ENCODE data around the gene TRIM5.
"Not testable (repeated sequence)": the region's sequence is repeated elsewhere in the genome, so short reads cannot be mapped to it uniquely, and the experiment has no call there.

The TRIM5 gene

DNA sequence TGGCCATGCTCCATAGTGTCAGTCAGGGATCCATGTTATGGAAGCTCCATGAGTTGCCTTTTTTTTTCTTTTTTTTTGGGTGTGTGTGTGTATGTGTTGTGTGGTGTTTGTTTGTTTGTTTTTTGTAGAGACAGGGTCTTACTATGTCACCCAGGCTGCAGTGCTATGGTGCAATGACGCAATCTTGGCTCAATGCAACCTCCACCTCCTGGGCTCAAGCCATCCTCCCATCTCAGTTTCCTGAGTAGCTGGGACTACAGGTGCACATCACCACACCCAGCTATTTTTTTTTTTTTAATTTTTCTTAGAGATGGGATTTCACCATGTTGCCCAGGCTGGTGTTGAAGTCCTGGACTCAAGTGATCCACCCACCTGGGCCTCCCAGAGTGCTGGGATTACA, 3.6 kb upstream of the TRIM5 start:
- DNase-seq: no peak

DNA sequence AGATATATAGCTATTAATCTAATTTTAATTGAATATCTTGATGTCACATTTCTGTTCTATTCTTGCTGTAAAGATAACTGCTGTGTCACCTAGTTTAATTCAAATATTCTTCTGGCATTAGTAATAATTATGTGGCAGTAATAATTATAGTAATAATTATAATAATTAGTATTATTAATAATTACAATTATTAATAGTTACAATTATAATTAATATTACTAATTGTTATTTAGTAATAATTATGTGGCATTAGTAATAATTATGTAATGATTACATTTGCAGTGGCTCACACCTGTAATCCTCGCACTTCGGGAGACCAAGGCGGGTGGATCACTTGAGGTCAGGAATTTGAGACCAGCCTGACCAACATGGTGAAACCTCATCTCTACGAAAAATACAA, 1.6 kb upstream of the TRIM5 start:
- no peak for DNase-seq

- no peak for DNase-seq
These were observed 733 bp downstream of the TRIM5 start for GRCh38 chr11:5684036-5684645.

DNA sequence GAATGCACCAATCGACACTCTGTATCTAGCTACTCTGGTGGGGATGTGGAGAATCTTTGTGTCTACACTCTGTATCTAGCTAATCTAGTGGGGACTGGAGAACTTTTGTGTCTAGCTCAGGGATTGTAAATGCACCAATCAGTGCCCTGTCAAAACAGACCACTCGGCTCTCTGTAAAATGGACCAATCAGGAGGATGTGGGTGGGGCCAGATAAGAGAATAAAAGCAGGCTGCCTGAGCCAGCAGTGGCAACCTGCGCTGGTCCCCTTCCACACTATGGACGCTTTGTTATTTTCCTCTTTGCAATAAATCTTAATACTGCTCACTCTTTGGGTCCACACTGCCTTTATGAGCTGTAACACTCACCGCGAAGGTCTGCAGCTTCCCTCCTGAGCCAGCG, 1.3 kb downstream of the TRIM5 start:
- DNase-seq: not testable (repeated sequence)

DNA sequence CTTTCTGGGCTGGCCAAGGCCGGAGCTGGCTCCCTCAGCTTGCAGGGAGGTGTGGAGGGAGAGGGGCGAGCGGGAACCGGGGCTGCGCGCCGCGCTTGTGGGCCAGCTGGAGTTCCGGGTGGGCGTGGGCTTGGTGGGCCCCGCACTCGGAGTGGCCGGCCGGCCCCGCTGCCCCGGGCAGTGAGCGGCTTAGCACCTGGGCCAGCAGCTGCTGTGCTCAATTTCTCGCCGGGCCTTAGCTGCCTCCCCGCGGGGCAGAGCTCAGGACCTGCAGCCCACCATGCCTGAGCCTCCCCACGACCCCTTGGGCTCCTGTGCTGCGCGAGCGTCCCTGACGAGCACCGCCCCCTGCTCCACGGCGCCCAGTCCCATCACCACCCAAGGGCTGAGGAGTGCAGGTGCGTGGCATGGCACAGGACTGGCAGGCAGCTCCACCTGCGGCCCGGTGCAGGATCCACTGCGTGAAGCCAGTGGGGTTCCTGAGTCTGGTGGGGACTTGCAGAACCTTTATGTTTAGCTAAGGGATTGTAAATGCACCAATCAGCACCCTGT, 1.9 kb downstream of the TRIM5 start:
- not testable (repeated sequence) for DNase-seq

DNA sequence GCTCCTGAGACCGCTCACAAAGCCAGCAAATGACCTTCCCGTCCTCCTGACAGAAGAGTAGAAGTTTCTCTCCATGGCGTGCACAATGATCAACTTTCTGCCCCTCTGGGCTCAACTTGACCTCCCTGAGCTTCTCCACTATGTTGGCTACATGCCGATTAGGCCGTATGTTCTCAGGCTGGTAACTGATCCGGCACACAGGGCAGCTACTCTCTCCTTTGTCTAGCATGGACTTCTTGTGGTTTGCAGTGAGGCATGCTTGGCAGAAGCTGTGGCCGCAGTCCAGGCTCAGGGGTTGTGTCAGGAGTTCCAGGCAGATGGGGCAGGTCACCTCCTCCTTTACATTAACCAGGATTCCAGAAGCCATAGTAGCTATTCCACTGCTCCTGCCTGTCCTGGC, 5.1 kb downstream of the TRIM5 start:
- no peak for DNase-seq

DNA sequence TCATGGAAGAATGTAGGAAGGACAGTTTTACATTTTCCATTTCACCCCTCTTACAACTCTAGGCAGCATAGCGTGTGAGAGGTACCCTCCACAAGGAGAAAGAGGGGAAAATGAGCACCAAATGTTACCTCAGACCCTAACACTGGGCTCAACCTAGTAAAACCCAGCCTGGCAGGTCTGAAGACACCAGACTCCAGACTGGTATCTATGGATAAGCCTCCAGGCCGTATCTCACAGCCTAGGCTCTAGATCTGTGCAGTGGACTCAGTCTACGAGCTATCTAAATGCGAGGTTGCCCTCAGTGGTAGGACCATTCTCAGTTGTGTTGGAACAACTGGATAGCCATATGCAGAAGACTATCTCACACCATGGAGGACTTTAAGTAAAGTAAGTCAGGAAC, 10.5 kb downstream of the TRIM5 start:
- no peak for DNase-seq

GRCh38 chr11:5671831-5672230, 13.0 kb downstream of the TRIM5 start:
- DNase-seq: no peak

DNA sequence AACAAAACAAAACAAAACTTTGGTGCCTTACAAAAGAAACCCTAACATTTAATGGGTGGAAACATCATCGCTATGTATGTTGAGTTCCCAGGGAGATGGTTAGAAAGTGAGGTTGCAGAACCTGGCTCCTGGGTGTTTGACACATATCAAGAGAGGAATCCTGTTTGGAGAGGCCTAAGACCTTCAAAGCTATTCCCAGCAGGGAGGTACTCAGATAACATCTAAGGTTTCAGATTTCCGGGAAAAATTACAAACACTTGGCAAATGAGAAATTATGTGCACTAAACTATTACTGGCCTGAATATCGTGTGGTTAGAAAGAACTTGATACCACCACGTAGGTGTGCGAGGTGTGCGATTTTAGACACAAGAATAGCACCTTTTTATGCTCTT, 18.5 kb downstream of the TRIM5 start:
- DNase-seq: no peak

DNA sequence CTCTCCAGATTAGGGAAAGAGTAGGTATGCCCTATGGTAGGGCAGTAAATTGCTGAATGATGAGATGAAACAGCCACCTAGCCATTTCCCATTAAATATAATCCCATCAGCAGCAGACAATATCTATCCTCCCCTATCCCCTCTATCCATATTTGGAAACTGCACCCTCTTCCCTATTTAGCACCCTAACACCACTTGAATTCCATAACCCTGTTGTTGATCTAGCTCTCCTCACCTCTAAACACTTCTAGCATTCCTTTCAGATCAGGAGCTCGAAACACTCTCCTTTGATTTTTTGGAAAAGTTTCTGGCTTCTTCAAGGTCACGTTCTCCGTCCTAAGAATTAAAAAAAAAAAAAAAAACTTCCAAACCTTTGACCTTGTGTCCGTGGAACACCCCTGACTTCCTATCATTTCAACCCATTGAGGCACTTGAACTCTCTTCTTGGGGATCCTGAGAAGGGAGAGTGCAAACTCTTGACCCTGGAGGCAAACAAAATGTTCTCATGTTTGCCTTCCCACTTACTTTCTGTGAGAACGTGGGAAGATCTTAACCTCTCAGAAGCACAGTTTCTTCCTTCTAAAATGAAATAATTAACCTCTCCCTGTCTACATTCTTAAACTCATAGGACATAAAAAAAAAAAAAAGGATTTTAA, 19.0 kb downstream of the TRIM5 start:
- no peak for DNase-seq

GRCh38 chr11:5665051-5665570, 19.8 kb downstream of the TRIM5 start:
- DNase-seq: no peak

- no peak for DNase-seq
These were observed 21.4 kb downstream of the TRIM5 start for GRCh38 chr11:5663511-5663910.

DNA sequence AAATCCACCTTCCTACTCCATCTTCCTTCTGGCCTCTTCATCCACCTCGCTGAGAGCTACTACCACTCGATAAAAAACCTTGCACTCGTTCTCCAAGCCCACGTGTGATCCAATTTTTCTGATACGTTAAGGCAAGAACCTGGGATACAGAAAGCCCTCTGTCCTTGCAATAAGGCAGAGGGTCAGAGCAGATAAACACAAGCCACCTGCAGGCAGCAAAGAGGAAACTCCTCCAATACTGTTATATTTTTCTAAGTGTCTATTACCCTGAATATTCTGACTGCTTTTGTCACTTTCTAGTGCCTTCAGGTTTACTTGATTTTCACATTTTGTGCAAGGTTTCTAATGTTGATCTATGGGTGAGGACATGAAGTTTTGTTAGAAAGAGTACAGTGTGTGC, 26.6 kb downstream of the TRIM5 start:
- DNase-seq: no peak

- not testable (repeated sequence) for DNase-seq
These were observed 27.9 kb downstream of the TRIM5 start for GRCh38 chr11:5656956-5657355.

GRCh38 chr11:5655474-5655873, 29.4 kb downstream of the TRIM5 start:
- DNase-seq: no peak

GRCh38 chr11:5646139-5646538, 38.7 kb downstream of the TRIM5 start:
- no peak for DNase-seq

GRCh38 chr11:5643585-5643984, 41.3 kb downstream of the TRIM5 start:
- no peak for DNase-seq

DNA sequence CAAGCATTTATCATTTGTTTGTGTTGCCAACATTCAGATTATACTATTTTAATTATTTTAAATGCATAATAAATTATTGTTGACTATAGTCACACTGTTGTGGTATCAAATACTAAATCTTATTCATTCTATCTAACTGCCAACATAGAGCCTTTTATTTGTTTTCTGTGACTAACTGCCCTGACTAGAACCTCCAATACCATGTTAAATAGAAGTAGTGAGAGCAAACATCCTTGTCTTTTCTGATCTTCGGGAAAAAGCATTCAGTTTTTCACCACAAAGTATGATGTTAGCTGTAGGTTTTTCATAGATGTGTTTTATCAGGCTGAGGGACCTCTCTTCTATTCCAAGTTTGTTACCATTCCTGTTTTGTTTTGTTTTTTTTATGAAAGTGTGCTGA, 44.9 kb downstream of the TRIM5 start:
- DNase-seq: no peak

DNA sequence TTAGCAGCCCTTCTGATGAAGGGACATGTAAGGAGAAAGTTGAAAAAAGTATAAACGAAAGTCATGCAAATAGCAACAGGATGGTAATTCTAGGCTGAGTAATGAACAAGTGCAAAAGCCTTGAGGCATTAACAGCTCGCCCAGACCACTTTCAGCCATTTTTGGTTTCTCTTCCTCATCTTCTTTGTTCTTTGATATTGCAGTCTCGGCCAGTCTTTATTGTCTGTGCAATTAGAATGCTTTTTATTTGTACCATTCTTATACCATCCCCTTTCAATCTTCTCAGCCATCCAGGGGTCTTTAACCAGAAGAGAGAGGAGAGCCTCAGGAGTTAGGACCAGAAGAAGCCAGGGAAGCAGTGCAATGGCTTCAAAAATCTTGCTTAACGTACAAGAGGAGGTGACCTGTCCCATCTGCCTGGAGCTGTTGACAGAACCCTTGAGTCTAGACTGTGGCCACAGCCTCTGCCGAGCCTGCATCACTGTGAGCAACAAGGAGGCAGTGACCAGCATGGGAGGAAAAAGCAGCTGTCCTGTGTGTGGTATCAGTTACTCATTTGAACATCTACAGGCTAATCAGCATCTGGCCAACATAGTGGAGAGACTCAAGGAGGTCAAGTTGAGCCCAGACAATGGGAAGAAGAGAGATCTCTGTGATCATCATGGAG, 52.8 kb downstream of the TRIM5 start:
- peak; percentile 8 for DNase-seq

GRCh38 chr11:5631417-5631816, 53.5 kb downstream of the TRIM5 start:
- DNase-seq: no peak

- no peak for DNase-seq
These were observed 58.7 kb downstream of the TRIM5 start for GRCh38 chr11:5626196-5626595.

- DNase-seq: no peak
These were observed 59.6 kb downstream of the TRIM5 start for GRCh38 chr11:5625281-5625680.

DNA sequence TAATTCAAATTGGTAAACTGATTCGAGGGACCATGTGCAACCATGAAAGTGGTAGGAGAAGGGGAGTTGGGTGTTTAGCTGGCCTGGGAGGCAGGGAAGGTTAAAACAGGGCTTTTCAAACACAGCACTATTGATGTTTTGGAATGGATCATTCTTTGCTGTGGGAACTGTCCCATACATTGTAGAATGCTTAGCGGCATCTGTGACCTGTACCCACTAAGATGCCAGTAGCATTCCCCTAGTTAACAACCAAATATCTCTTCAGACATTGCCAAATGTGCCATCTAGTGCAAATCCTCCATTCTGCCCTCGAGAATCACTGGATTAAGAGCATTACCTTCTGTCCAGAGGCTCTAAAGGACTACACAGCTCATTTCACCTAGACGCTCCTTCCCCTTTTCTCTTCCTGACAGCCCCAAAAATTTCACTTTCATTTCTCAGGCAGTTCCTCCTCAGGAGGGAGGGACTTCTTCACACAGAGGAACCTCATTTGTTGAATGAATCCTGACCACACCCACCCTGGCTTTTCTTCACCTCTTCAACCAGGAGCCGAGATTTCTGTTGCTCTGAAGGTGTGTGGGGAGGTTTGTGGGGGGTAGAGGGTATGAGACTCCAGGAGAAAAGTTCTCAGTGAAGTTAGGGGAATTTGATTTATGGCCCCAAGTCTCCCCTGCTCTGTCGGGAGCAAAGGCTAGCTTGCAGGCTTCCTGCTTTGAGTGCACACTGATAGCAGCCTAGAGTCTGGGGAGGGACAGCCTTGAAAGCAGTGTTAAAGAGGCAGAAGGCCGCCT, 60.2 kb downstream of the TRIM5 start, which contains the start of gene TRIM34:
Gene TRIM34 (plus strand): TSS at position 513 of the 791 bp plus-strand sequence. CDS start 7,331 bp downstream, outside the sequence.
- DNase-seq: peak; percentile 80

Measured in RPMI8226 (cell line).